PFSK-1 (cell line): ENCODE results near the gene MCTP1.

ENCODE experiments used
- FOXP2 ChIP-seq: optimal IDR thresholded peaks from 2 replicates; pipeline ENCODE3; 2011; ENCODE audit warnings: borderline replicate concordance, control low read depth, inconsistent platforms; ENCODE audit not compliant: insufficient read depth; ENCODE audit errors: extremely low read length, extremely low read depth
- POLR2AphosphoS5 ChIP-seq: IDR thresholded peaks from 2 replicates; pipeline ENCODE4 v1.6.1; 2012; ENCODE audit warnings: low read depth, mild to moderate bottlenecking, control low read depth, low read length, moderate library complexity
- SIN3A ChIP-seq: IDR thresholded peaks from 2 replicates; pipeline ENCODE4 v1.6.1; 2012; ENCODE audit warnings: mild to moderate bottlenecking, low read length, moderate library complexity, borderline replicate concordance; ENCODE audit not compliant: insufficient read depth
- TAF1 ChIP-seq: IDR thresholded peaks from 2 replicates; pipeline ENCODE4 v1.6.1; 2012; ENCODE audit warnings: low read length, control low read depth, borderline replicate concordance; ENCODE audit not compliant: insufficient read depth
- TF ChIP-seq, protein P1 (sequence below), 2 experiments: IDR thresholded peaks; 2 replicates each; pipeline versions ENCODE4 v1.6.1 to v1.8.0; 2011 to 2012; ENCODE audit warnings: low read depth in 2 of 2, low read length in 2 of 2, control low read depth in 1 of 2, inconsistent platforms in 1 of 2, mild to moderate bottlenecking in 1 of 2, moderate library complexity in 1 of 2; ENCODE audit not compliant: insufficient read depth in 1 of 2

The MCTP1 gene

DNA sequence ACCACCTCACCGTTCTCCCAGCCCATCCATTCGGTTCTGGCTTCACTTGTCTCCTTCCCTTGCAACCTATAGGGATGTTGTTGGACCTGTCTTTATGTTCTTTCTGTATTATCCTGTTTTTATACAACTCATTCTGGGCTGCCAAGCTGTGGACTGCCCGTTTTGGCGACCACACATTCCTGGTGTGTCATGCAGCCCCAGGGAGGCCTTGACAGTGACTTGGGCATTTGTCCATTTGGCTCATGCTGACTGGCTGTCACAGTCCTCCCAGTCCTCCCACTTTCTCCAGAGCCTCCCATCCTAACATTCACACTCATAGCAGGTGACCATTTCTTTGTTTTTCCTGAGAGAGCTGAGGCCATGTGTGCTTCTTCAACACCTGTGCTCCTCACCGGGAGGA is 530.1 kb downstream of the MCTP1 start:
- no peak for TF ChIP-seq POLR2AphosphoS5
- no peak for TF ChIP-seq FOXP2
- TF ChIP-seq SIN3A = no peak

GRCh38 chr5:94751460-94751859 is 533.4 kb downstream of the MCTP1 start:
- TF ChIP-seq, protein P1, sequence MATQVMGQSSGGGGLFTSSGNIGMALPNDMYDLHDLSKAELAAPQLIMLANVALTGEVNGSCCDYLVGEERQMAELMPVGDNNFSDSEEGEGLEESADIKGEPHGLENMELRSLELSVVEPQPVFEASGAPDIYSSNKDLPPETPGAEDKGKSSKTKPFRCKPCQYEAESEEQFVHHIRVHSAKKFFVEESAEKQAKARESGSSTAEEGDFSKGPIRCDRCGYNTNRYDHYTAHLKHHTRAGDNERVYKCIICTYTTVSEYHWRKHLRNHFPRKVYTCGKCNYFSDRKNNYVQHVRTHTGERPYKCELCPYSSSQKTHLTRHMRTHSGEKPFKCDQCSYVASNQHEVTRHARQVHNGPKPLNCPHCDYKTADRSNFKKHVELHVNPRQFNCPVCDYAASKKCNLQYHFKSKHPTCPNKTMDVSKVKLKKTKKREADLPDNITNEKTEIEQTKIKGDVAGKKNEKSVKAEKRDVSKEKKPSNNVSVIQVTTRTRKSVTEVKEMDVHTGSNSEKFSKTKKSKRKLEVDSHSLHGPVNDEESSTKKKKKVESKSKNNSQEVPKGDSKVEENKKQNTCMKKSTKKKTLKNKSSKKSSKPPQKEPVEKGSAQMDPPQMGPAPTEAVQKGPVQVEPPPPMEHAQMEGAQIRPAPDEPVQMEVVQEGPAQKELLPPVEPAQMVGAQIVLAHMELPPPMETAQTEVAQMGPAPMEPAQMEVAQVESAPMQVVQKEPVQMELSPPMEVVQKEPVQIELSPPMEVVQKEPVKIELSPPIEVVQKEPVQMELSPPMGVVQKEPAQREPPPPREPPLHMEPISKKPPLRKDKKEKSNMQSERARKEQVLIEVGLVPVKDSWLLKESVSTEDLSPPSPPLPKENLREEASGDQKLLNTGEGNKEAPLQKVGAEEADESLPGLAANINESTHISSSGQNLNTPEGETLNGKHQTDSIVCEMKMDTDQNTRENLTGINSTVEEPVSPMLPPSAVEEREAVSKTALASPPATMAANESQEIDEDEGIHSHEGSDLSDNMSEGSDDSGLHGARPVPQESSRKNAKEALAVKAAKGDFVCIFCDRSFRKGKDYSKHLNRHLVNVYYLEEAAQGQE (IDR thresholded peaks at IDR 0.05; ENCODE audit: insufficient read depth in 1 of 2, low read depth in 2 of 2, low read length in 2 of 2) = no peak
- TF ChIP-seq SIN3A = no peak
- no peak for TF ChIP-seq TAF1
- no peak for TF ChIP-seq FOXP2
- TF ChIP-seq POLR2AphosphoS5 = no peak

DNA sequence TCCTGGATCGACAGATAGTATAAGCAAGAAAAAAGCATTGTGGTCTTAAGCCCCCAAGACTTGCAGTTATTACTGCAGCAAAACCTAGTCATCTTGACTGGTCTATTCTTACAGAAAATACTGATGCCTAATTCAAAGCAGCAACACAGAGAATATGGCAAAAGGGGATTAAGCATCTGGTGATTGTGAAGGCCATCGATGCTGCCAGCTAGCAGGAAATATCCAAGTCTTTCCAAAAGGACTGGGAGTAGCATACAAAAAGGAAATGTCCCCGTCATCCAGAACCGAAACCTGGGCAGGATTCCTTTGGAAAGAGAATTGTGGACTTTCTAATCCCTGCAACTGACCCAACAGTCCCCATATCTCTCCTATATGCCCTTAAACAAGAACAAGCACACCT is 534.2 kb downstream of the MCTP1 start:
- TF ChIP-seq, protein P1 (IDR thresholded peaks at IDR 0.05; ENCODE audit: insufficient read depth in 1 of 2, low read depth in 2 of 2, low read length in 2 of 2) = no peak
- TF ChIP-seq FOXP2 = no peak
- TF ChIP-seq POLR2AphosphoS5 = no peak
- no peak for TF ChIP-seq SIN3A
- no peak for TF ChIP-seq TAF1

- TF ChIP-seq TAF1 = no peak
- TF ChIP-seq POLR2AphosphoS5 = no peak
- TF ChIP-seq SIN3A = no peak
- TF ChIP-seq FOXP2 = no peak
- TF ChIP-seq, protein P1 (IDR thresholded peaks at IDR 0.05; ENCODE audit: insufficient read depth in 1 of 2, low read depth in 2 of 2, low read length in 2 of 2) = no peak
Measured at GRCh38 chr5:94749042-94749441, 535.9 kb downstream of the MCTP1 start.

DNA sequence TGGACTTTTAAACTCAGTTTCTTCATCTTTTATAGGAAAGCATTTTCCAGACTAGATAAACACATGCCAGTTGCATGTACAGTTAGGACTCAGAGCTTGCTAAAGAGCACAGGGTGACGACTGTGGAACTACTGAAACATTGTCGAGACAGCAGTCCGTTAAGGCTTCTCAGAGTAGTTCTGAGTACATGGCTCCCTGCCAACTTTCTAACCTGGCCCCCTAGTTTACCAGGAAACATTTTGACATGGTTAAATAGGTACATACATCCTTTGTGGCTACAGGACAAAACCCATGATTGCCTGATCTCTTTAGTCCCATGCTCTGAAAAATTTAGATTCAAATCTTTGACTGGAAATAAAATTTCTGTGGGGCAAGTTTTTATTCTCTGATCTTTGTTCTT is 536.7 kb downstream of the MCTP1 start:
- TF ChIP-seq SIN3A (no peak), FOXP2 (no peak), TAF1 (no peak), POLR2AphosphoS5 (no peak)
- TF ChIP-seq, protein P1 (IDR thresholded peaks at IDR 0.05; ENCODE audit: insufficient read depth in 1 of 2, low read depth in 2 of 2, low read length in 2 of 2) = no peak
